D341Med (cell line): ENCODE results near the gene MSLN.
"Not testable (repeated sequence)": the region's sequence is repeated elsewhere in the genome, so short reads cannot be mapped to it uniquely, and the experiment has no call there.

Experiments used
- DNase-seq: peaks from one replicate; pipeline ENCODE4 v3.0.0; 2012; ENCODE audit warnings: low spot score

Gene MSLN

GRCh38 chr16:760065-760464 lies 469 bp upstream of the MSLN start:
- no peak for DNase-seq

DNA sequence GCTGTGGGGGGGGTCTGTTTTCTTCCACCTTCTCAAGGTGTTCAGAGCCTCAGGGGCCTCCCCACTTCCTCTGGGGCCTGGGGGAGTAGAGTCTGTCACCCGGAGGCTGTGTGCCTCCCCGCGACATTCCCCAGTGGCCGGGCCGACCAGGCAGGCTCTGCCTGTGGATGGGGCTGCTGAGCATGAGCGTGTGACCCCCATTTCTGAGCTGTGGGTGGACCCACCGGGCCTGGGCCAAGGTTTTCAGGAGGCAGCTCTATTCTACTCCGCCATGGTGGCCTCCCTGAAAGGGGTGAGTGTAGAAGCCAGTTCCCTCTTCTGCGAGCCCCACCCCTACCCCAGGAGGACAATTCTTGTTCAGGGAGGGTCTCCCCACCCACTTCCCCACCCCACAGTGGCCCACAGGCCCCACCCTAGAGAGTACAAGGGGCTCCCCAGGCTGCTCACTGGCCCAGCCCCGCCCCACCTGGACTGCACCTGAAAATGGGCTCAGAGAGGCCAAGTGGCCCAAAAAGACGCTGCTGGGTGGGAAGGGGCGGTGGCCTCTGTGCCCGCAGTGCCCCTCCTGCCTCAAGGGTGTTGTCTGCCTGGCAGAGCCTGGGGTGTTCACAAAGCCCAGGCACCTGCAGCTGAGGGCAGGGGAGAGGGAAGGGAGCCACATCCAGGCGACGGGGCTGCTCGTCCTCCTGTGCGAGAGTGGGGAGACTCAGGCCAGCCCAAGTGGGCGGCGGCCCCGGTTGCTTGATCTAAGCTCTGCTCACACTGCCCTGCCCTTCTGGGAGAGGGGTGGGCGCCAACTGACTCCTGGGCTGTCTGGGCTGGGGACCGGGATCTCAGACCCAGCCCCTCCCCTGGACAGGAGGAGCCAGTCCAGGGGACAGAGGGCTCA lies 1.3 kb downstream of the MSLN start:
- DNase-seq = no peak

- no peak for DNase-seq
Observed at GRCh38 chr16:762595-763268, 2.2 kb downstream of the MSLN start.

- DNase-seq = no peak
Observed at GRCh38 chr16:763369-764183, 3.0 kb downstream of the MSLN start.

DNA sequence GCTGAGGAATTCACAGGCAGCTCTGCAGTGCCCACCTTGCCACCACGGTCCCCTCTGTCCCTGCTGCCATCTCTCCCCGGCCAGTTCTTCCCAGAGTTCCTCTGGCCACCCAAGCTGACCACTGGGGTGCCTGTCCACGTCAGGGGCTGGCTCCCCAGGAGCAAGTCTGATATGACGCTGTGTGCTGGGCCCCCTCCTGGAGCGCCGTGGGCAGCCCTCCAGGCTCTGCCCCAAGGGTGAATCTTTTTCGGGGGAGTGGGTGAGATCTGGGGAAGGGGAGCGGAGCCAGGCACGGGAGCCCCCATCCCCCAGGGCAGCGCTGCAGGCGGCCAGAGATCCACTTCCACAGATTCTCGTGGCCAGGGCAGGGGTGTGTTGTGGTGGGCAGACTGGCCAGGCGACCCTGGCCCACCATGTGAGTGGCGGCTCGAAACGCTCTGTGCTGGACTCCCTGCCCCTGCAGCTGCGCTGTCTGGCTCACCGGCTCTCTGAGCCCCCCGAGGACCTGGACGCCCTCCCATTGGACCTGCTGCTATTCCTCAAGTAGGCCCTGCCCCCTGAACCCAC lies 3.7 kb downstream of the MSLN start:
- no peak for DNase-seq

DNA sequence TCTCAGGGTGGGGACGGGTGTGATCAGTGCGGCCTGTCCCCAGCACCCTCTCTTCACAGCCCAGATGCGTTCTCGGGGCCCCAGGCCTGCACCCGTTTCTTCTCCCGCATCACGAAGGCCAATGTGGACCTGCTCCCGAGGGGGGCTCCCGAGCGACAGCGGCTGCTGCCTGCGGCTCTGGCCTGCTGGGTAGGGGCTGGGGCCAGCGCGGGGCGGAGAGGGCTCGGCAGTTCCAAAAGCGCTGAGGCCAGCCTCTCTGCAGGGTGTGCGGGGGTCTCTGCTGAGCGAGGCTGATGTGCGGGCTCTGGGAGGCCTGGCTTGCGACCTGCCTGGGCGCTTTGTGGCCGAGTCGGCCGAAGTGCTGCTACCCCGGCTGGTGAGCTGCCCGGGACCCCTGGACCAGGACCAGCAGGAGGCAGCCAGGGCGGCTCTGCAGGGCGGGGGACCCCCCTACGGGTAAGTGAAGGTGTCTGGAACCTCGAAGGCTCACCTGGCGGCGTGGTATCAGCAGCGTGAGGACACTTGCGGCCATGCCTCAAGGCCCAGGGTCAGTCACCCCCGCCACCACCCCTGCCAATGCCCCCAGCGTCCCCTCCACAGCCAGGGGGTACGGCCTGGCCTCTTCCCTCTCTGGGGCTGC lies 4.4 kb downstream of the MSLN start:
- no peak for DNase-seq

- DNase-seq = no peak
Observed at GRCh38 chr16:765488-765865, 4.9 kb downstream of the MSLN start.

- no peak for DNase-seq
Observed at GRCh38 chr16:766008-766819, 5.7 kb downstream of the MSLN start.

DNA sequence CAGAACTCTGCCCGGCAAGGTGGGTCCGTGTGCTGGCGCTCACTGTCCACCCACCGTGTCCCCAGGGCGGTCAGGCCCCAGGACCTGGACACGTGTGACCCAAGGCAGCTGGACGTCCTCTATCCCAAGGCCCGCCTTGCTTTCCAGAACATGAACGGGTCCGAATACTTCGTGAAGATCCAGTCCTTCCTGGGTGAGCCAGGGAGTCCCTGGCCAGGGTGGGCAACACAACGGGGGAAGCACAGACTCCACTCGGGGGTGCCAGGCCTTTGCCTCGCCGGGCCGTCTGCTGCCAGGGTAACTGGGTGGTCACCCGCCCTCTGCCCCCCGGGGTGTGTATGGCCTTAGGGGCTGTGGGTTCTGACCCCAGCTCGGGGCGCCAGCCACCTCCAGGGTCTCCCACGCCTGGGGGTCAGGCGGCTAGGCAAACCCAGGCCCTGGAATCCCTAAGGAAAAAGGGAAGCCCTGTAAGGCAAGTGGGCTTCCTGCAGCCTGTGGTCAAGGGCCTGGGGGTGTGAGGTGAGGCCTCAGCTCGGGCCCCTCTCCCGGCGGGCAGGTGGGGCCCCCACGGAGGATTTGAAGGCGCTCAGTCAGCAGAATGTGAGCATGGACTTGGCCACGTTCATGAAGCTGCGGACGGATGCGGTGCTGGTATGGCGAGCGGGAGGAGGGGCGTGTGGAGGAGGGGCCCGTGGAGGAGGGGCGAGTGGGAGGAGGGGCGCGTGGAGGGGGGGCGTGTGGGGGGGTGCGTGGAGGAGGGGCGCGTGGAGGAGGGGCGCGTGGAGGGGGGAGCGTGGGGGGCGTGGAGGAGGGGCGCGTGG lies 6.5 kb downstream of the MSLN start:
- no peak for DNase-seq

DNA sequence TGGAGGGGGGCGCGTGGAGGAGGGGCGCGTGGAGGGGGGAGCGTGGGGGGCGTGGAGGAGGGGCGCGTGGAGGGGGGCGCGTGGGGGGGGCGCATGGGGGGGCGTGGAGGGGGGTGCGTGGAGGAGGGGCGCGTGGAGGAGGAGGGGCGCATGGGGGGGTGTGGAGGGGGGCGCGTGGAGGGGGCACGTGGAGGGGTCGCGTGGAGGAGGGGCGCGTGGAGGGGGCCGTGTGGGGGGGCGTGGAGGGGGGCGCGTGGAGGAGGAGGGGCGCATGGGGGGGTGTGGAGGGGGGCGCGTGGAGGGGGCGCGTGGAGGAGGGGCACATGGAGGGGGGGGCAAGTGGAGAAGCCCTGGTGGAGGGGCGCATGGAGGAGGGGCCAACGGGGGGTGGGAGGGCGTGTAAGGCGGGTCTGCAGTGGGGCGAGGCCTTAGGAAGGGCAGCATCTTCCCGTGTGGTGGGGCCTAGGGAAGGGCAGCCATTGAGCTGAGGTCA lies 7.3 kb downstream of the MSLN start:
- DNase-seq = no peak

- DNase-seq = no peak
Observed at GRCh38 chr16:768428-768827, 7.9 kb downstream of the MSLN start.

DNA sequence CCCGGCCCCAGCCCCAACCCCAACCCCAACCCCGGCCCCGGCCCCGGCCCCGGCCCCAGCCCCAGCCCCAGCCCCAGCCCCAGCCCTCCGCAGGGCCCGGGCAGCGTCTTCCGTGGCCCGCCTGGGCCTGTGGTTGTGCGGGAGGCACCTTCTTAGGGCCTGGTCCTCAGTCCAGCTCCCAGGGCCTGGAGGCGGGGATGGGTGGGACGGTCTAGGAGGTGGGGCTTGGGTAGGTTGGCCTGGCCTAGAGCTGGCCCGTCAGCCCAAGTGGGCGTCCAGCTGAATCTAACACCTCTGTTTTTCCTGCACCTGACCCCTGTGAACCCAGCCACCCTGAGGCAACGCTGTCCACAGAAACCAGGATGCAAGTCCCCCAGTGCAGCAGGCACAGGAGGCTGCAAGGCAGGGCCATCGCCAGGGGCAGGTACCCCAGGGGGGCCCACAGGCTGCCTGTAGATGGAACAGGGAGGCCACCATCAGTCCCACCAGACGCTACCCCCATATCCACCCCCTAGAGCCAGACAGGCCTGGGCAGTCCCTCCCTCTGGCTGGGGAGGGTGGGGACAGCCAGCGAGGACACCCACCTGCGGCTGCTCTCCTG lies 8.8 kb downstream of the MSLN start:
- DNase-seq = no peak

DNA sequence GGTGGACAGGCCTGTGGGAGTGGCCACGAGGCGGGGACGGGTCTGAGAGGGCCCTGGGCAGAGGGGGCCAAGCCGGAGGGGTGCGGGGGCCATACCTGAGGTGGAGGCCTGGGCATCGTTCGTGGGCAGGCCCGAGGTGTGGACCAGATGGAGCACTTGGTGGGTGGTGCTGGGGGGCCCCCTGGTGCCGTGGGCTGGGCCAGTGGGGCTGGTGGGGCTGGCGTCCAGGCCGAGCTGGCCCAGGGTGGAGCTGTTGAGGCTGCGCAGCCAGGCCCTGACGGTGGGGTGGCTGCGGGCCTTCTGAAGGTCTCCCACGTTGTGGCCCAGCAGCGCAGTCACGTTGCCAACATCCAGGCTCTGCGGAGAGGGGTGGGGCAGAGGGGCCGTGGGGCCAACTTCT lies 9.4 kb downstream of the MSLN start:
- DNase-seq = no peak

- no peak for DNase-seq
Observed at GRCh38 chr16:770411-770810, 9.9 kb downstream of the MSLN start.

DNA sequence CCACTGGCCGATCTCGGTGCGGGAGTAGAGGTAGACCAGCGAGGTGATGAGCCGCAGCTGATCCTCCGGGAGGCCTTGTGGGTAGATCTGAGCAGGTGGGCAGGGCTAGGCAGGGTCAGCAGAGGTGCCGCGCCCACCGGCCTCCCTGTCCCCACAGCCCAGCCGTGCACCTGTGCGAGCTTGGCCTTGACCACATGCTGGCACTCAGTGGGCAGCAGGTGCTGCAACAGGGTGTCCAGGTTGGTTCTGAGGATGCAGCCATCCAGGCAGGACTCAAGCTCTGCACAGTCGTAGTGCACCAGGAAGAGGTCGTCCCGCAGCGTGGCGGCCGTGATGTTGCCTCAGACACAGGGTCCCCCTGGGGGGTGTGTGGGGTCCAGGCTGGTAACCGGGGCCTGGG lies 12.4 kb downstream of the MSLN start:
- no peak for DNase-seq

GRCh38 chr16:774086-775001 lies 13.8 kb downstream of the MSLN start:
- no peak for DNase-seq

GRCh38 chr16:775236-775796 lies 14.8 kb downstream of the MSLN start:
- DNase-seq = no peak

DNA sequence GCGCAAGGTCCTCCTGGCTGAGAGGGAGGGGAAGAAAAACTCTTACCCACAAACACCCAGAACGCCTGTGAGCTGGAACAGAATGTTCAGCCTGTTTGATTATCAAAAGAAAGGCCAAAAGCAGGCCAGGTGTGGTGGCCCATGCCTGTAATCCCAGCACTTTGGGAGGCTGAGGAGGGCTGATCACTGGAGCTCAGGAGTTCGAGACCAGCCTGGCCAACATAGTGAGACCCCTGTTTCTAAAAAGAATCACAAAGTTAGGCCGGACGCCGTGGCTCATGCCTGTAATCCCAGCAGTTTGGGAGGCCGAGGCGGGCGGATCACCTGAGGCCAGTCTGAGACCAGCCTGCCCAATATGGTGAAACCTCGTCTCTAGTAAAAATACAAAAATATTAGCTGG lies 15.8 kb downstream of the MSLN start:
- DNase-seq = not testable (repeated sequence)
